ENCODE data around the gene NTSR1.

Gene NTSR1

GRCh38 chr20:62780204-62780603 lies 71.6 kb downstream of the NTSR1 start:
- DNase-seq (ENCODE audit: low read depth), result no peak

GRCh38 chr20:62780696-62781095 lies 72.1 kb downstream of the NTSR1 start:
- no peak for DNase-seq (ENCODE audit: low read depth)
- no peak overlapping the region for H3K4me3 ChIP-seq (ENCODE audit: low read depth, low read length)
- TF ChIP-seq, protein P1, sequence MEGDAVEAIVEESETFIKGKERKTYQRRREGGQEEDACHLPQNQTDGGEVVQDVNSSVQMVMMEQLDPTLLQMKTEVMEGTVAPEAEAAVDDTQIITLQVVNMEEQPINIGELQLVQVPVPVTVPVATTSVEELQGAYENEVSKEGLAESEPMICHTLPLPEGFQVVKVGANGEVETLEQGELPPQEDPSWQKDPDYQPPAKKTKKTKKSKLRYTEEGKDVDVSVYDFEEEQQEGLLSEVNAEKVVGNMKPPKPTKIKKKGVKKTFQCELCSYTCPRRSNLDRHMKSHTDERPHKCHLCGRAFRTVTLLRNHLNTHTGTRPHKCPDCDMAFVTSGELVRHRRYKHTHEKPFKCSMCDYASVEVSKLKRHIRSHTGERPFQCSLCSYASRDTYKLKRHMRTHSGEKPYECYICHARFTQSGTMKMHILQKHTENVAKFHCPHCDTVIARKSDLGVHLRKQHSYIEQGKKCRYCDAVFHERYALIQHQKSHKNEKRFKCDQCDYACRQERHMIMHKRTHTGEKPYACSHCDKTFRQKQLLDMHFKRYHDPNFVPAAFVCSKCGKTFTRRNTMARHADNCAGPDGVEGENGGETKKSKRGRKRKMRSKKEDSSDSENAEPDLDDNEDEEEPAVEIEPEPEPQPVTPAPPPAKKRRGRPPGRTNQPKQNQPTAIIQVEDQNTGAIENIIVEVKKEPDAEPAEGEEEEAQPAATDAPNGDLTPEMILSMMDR (IDR thresholded peaks at IDR 0.05; ENCODE audit: insufficient read depth, low read depth, low read length, missing control alignments), result no peak

More at GRCh38 chr20:62780204-62780603, 71.6 kb downstream of the NTSR1 start:
- no peak overlapping the region for H3K4me3 ChIP-seq (ENCODE audit: low read depth, low read length)
- TF ChIP-seq, protein P1 (IDR thresholded peaks at IDR 0.05; ENCODE audit: insufficient read depth, low read depth, low read length, missing control alignments), result no peak

- no peak for DNase-seq (ENCODE audit: low read depth)
- TF ChIP-seq, protein P1 (IDR thresholded peaks at IDR 0.05; ENCODE audit: insufficient read depth, low read depth, low read length, missing control alignments), result peak; percentile 9
- H3K4me3 ChIP-seq (ENCODE audit: low read depth, low read length), result no peak overlapping the region
These were observed 73.7 kb downstream of the NTSR1 start for GRCh38 chr20:62782149-62782892.

DNA sequence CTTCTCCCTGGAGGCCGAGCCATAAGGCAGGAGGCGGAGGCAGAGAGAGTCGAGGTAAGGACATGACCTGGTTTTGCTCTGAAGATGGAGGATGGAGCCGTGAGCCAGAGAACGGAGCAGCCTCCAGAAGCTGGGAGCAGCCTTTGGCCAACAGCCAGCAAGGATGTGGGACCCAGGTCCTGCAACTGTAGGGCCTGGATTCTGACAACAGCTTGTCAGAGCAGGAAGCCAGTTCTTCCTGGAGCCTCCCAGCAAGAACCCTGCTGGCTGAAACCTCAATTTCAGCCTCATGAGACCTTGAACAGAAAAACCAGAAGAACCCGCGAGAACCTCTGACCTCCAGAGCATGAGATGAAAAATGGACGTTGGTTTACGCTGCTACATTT lies 74.2 kb downstream of the NTSR1 start:
- no peak overlapping the region for H3K4me3 ChIP-seq (ENCODE audit: low read depth, low read length)
- TF ChIP-seq, protein P1 (IDR thresholded peaks at IDR 0.05; ENCODE audit: insufficient read depth, low read depth, low read length, missing control alignments), result no peak
- no peak for DNase-seq (ENCODE audit: low read depth)

- no peak for DNase-seq (ENCODE audit: low read depth)
- TF ChIP-seq, protein P1 (IDR thresholded peaks at IDR 0.05; ENCODE audit: insufficient read depth, low read depth, low read length, missing control alignments), result no peak
- H3K4me3 ChIP-seq (ENCODE audit: low read depth, low read length), result no peak overlapping the region
These were observed 75.9 kb downstream of the NTSR1 start for GRCh38 chr20:62784497-62784896.

DNA sequence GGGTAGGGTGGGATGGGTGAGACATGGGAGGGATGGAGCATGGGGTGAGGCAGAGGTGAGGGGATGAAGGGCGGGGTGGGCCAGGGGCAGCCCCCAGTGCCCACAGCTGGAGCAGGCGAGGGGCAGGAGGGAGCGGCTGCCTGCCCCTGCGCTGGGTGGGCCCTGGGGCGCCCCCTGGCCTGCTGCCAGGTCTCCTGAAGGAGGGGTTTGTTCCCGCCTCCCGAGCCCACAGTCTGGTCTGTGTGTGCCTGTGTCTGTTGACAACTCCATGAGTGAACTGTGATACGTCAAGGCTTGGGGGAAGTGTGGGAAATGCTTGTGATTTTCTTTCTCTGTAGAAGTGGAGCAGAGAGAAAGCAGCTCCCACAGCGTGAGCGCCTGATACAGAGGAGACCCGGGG lies 76.8 kb downstream of the NTSR1 start:
- TF ChIP-seq, protein P1 (IDR thresholded peaks at IDR 0.05; ENCODE audit: insufficient read depth, low read depth, low read length, missing control alignments), result no peak
- no peak overlapping the region for H3K4me3 ChIP-seq (ENCODE audit: low read depth, low read length)

GRCh38 chr20:62786157-62786556 lies 77.5 kb downstream of the NTSR1 start:
- no peak for DNase-seq (ENCODE audit: low read depth)
- TF ChIP-seq, protein P1 (IDR thresholded peaks at IDR 0.05; ENCODE audit: insufficient read depth, low read depth, low read length, missing control alignments), result no peak
- no peak overlapping the region for H3K4me3 ChIP-seq (ENCODE audit: low read depth, low read length)

More for the DNA sequence above, 76.8 kb downstream of the NTSR1 start:
- DNase-seq (ENCODE audit: low read depth), result no peak
